Osteocyte (in vitro differentiated cells): ENCODE results near the gene RPL10. TPM values are rescaled to one million over a fixed set of nuclear protein-coding genes. Genes with fewer than 3 reads are reported as not detected.

Experiments
- DNase-seq: peaks from one replicate; pipeline ENCODE4 v3.0.0; 2021; ENCODE audit warnings: mixed read lengths; ENCODE audit not compliant: unreplicated experiment; ENCODE audit errors: extremely low spot score
- H3K27ac Mint-ChIP-seq: one replicate; pipeline ENCODE4 v1.8.0; 2021; ENCODE audit warnings: mild to moderate bottlenecking, mixed read lengths; ENCODE audit not compliant: unreplicated experiment
- H3K27me3 Mint-ChIP-seq: one replicate; pipeline ENCODE4 v1.8.0; 2021; ENCODE audit warnings: mixed read lengths; ENCODE audit not compliant: unreplicated experiment
- H3K36me3 Mint-ChIP-seq: one replicate; pipeline ENCODE4 v1.8.0; 2021; ENCODE audit warnings: mixed read lengths; ENCODE audit not compliant: unreplicated experiment
- H3K4me1 Mint-ChIP-seq: one replicate; pipeline ENCODE4 v1.8.0; 2021; ENCODE audit warnings: mixed read lengths; ENCODE audit not compliant: unreplicated experiment
- H3K4me3 Mint-ChIP-seq: one replicate; pipeline ENCODE4 v1.8.0; 2021; ENCODE audit warnings: mild to moderate bottlenecking, moderate library complexity, mixed read lengths; ENCODE audit not compliant: unreplicated experiment
- H3K9me3 Mint-ChIP-seq: one replicate; pipeline ENCODE4 v1.8.0; 2021; ENCODE audit warnings: mixed read lengths; ENCODE audit not compliant: unreplicated experiment
- CTCF ChIP-seq: fragments of 200-600 bp; sonication (generic); IDR thresholded peaks from 2 replicates; pipeline ENCODE4 v1.5.0; 2021; ENCODE audit warnings: antibody characterized with exemption, mild to moderate bottlenecking, moderate library complexity
- total RNA-seq: library from RNA; stranded (reverse); gene quantifications from 2 replicates; pipeline ENCODE4 v1.2.1, GENCODE V29; 2021

Gene RPL10
- total RNA-seq, 1 donor from 2014 or later, result 2,857 TPM

- peaks cover 4% of the 10 kb centered on the region for H3K36me3 Mint-ChIP-seq
- TF ChIP-seq CTCF, result no peak
Observed at GRCh38 chrX:154404625-154405192, 6.5 kb downstream of the RPL10 start.

GRCh38 chrX:154408659-154409221 lies 10.6 kb downstream of the RPL10 start:
- H3K4me1 Mint-ChIP-seq, result peaks cover 23% of the 10 kb centered on the region
- H3K9me3 Mint-ChIP-seq, result no peaks in the 10 kb centered on the region
- H3K27me3 Mint-ChIP-seq, result no peaks in the 10 kb centered on the region
- H3K4me3 Mint-ChIP-seq, result peak overlapping the region; percentile 79
- H3K36me3 Mint-ChIP-seq, result peaks cover 2% of the 10 kb centered on the region
- no peak for TF ChIP-seq CTCF
- no peak for DNase-seq
- peak overlapping the region; percentile 90 for H3K27ac Mint-ChIP-seq

More at GRCh38 chrX:154404625-154405192, 6.5 kb downstream of the RPL10 start:
- no peaks in the 10 kb centered on the region for H3K9me3 Mint-ChIP-seq
- H3K27me3 Mint-ChIP-seq, result no peaks in the 10 kb centered on the region
- no peak for DNase-seq
- peaks cover 15% of the 10 kb centered on the region for H3K4me1 Mint-ChIP-seq
- H3K27ac Mint-ChIP-seq, result no peak overlapping the region
- no peak overlapping the region for H3K4me3 Mint-ChIP-seq

GRCh38 chrX:154409222-154409871 lies 11.2 kb downstream of the RPL10 start, which contains the start of gene DNASE1L1:
Gene DNASE1L1, minus strand, starts transcription at chrX:154409254. Its CDS starts 3,686 bp downstream, at chrX:154405568.
- no peaks in the 10 kb centered on the region for H3K27me3 Mint-ChIP-seq
- peak; percentile 93 for DNase-seq
- H3K9me3 Mint-ChIP-seq, result no peaks in the 10 kb centered on the region
- peaks cover 23% of the 10 kb centered on the region for H3K4me1 Mint-ChIP-seq
- H3K36me3 Mint-ChIP-seq, result peaks cover under 1% of the 10 kb centered on the region
- peak within 1 kb of the TSS; percentile 90 for H3K27ac Mint-ChIP-seq
- no peak for TF ChIP-seq CTCF
- H3K4me3 Mint-ChIP-seq, result peak within 1 kb of the TSS; percentile 79

- Mint-ChIP-seq H3K4me1 (peaks cover 23% of the 10 kb centered on the region), H3K9me3 (no peaks in the 10 kb centered on the region), H3K4me3 (peak overlapping the region; percentile 68), H3K36me3 (no peaks in the 10 kb centered on the region), H3K27ac (peak overlapping the region; percentile 47), H3K27me3 (no peaks in the 10 kb centered on the region)
- peak; percentile 84 for DNase-seq
- TF ChIP-seq CTCF, result no peak
Observed at GRCh38 chrX:154411981-154412340, 13.8 kb downstream of the RPL10 start.

GRCh38 chrX:154412468-154412867 lies 14.3 kb downstream of the RPL10 start:
- H3K4me1 Mint-ChIP-seq, result peaks cover 23% of the 10 kb centered on the region
- TF ChIP-seq CTCF, result no peak
- DNase-seq, result no peak
- H3K36me3 Mint-ChIP-seq, result no peaks in the 10 kb centered on the region
- H3K27ac Mint-ChIP-seq, result no peak overlapping the region
- no peaks in the 10 kb centered on the region for H3K27me3 Mint-ChIP-seq
- no peaks in the 10 kb centered on the region for H3K9me3 Mint-ChIP-seq
- H3K4me3 Mint-ChIP-seq, result peak overlapping the region; percentile 68
